Glomerular visceral epithelial cell (primary cell): ENCODE data around the gene SMIM10.
"Not testable (repeated sequence)": the region's sequence is repeated elsewhere in the genome, so short reads cannot be mapped to it uniquely, and the experiment has no call there.

Experiments used
- DNase-seq: peaks from one replicate; pipeline ENCODE4 v3.0.0-alpha.2; 2016; ENCODE audit errors: extremely low spot score

Gene SMIM10

DNA sequence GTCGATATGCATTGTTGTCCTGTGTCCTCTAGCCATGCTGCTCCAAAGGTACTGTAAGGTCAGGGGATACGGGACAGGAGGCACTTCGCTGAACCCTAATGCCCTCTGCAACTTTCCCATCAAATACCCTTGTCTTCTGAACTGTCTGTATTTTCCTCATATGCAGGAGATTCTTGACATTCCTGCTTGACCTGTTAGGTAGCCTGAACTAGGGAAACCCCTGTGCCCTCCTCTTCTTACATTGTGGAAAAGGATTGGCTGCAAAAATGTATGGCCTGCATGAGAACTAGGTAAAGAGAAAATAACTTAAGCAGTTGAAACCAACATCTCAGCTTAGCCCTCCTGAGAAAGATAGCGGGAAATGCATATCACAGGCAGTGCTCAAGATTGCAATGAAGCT is 20.1 kb downstream of the SMIM10 start:
- no peak for DNase-seq

- no peak for DNase-seq
Observed at GRCh38 chrX:135015523-135016245, 24.9 kb downstream of the SMIM10 start.

DNA sequence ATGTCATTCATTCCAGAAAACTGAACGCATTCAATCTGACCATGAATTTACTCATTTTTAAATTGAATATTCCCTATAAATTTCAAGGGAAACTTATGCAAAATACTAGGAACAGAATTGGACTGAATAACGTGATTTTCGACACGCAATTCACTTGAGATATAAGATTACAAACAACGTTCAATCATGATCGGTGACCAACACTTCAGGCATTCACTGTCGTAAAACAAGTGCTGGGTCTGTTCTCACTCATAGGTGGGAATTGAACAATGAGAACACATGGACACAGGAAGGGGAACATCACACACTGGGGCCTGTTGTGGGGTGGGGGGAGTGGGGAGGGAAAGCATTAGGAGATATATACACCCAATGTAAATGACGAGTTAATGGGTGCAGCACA is 29.1 kb downstream of the SMIM10 start:
- not testable (repeated sequence) for DNase-seq

DNA sequence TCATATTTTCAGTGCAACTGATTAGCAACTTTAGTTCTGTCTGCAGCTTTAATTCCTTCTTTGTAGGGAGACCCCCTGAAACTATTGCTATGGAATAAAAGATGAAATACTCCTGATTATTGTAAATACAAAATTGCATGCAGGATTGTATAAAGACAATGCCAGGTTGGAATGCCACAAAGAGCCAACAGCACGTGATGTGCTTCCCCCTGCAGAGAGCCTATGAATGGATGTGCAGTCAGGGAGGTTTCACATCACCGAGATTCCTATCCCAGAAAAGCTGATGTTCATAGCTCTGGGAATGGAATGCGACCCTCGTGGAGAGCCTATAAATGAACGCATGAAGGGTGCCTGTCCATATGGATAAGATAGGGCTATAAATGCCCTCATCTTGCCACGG is 33.0 kb downstream of the SMIM10 start:
- DNase-seq, result not testable (repeated sequence)

DNA sequence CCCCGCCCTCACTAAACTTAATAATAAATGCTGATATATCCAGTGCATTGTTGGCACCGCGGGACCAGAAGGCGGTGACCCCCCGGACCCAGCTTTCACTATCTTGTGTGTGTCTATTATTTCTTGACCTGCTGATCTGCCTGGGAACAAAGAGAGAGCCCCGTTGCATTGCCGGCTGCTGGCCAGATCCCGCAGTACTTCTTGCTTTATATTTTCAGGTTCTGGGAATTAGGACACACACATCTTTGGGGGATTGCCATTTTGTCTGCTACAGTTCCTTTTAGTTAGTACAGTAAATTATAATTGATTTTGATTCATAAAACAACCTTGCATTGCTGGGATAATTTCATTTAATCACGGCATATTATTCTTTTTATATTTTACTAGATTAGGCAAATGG is 33.7 kb downstream of the SMIM10 start:
- no peak for DNase-seq

- not testable (repeated sequence) for DNase-seq
Observed at GRCh38 chrX:135030207-135030963, 39.6 kb downstream of the SMIM10 start.

DNA sequence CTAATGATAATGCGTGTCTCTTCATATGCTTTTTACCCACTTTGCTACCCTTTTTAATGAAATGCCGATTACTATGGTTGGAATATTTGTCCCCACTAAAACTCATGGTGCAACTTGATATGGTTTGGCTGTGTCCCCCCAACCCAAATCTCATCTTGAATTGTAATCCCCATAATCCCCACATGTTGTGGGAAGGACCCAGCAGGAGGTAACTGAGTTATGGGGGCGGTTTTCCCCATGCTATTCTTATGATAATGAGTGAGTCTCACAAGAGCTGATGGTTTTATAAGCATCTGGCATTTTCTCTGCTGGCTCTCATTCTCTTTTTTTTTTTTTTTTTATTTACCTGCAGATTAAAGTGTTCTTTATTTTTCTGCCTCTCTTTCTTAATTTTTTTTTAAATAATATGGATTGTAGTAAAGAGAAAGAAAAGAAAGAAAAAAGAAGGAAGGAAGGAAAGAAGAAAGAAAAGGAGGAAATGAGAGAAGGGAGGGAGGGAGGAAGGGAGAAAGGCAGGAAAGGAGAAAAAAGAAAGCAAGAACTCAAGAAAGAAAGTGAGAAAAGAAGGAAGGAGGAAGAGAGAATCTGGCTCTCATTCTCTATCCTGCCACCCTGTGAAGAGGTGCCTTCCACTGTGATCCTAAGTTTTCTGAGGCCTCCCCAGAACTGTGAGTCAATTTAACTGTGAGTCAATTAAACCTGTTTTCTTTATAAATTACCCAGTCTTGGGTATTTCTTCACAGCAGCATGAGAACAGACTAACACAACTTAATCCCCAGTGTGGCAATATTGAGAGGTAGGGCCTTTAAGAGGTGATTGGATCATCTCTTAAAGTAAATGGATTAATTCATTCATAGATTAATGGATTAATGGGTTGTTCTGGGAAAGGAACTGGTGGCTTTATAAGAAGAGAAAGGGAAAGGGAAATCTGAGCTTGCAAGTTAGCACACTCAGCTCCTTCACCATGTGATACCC is 50.6 kb downstream of the SMIM10 start:
- DNase-seq, result not testable (repeated sequence)
